ENCODE results near the gene MACC1.

The MACC1 gene, protein sequence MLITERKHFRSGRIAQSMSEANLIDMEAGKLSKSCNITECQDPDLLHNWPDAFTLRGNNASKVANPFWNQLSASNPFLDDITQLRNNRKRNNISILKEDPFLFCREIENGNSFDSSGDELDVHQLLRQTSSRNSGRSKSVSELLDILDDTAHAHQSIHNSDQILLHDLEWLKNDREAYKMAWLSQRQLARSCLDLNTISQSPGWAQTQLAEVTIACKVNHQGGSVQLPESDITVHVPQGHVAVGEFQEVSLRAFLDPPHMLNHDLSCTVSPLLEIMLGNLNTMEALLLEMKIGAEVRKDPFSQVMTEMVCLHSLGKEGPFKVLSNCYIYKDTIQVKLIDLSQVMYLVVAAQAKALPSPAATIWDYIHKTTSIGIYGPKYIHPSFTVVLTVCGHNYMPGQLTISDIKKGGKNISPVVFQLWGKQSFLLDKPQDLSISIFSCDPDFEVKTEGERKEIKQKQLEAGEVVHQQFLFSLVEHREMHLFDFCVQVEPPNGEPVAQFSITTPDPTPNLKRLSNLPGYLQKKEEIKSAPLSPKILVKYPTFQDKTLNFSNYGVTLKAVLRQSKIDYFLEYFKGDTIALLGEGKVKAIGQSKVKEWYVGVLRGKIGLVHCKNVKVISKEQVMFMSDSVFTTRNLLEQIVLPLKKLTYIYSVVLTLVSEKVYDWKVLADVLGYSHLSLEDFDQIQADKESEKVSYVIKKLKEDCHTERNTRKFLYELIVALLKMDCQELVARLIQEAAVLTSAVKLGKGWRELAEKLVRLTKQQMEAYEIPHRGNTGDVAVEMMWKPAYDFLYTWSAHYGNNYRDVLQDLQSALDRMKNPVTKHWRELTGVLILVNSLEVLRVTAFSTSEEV

DNA sequence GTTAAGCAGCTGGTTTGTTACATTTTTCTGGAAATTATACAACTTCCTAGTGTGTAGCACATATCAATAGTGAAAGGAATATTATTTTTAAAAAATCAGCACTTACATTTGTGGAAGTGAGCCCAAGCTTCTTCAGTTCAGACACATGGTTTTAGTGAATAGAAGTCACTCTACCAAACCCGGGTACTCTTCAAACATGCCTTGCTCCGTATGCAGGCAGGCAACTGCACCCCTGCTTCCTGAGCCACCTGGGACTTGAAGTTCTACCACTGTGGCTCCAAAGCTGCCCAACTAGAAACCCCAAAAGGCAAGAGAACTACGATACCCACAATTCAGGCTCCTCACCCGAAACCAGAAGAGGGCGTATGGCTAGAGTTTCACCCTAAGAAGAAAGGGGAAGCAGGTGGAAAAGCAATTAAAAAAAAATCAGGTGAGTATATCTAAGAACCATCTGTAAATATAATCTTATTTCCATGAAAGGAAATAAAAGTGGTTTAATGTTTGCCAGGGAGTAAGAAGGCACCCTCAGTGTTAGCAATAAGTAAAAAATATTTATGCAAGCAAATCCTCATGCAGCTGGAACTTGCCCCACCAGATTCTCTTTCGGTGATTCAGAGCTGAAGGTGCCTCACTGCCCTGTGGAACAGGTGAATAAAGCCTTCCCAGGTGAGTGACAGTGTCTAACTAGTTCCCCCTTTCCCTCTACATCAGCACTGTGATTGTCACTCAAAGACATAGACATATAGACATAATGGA lies at the start of gene MACC1:
MACC1 (minus strand) TSS at position 192 of the 756 bp plus-strand sequence. CDS start 55,522 bp downstream, outside the sequence.
- DNase-seq (ENCODE audit: low spot score), result peak; percentile 20

DNA sequence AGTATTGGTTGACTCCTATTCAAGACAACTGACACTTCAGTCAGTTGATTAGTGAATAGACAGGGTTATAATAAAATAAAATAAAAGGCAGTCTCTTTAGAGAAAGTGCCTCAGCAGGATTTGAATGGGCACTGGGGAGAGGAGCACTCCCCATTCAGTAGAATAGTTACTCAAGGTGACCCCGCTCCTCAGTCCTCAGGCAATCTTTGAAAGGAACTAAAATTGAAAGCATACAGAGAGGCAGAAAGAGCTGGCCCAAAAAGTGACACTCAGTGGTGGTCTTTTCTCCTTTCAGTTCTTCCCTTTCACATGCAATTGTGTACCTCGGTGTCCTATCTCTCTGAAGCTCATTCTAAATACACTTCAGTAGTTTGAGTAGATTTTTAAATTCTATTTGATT lies 47.4 kb upstream of the MACC1 start:
- DNase-seq (ENCODE audit: low spot score), result no peak

DNA sequence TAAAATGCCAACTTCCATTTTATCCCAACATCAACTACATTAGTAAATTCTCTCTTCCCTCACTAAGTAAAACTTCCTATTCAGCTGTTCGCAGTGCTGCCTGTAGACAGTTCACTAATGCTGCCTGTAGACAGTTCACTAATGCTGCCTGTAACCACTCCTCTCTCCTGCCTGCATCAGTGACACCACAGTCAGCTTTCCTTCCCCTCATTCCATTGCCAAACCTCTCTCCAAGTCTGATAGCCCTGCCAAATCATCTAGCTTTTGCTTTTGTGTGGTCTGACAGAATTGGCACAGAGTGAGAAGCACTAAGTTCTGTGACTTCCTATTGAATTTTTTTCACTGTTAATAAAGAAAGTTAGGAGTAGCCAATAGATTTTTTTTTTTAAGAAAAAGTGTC lies 43.0 kb upstream of the MACC1 start:
- peak; percentile 24 for DNase-seq (ENCODE audit: low spot score)

DNA sequence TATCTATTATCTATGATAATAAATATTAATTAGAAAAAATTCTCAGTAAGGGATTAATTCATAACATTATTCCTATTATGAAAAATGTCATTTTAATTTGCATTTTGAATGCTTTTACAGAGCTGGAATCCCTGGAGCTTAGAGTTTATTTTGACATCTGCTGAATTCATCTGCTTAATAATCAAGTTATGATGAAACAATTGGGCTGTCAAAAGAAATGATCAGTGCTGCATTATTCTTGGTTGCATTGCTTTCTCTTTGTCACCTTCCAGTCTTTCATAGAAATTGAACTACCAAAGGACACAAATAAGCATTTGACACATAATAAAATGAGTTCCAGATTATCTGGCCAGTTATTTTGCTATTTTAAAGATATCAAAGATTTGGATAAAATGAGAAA lies 40.0 kb upstream of the MACC1 start:
- DNase-seq (ENCODE audit: low spot score), result no peak

DNA sequence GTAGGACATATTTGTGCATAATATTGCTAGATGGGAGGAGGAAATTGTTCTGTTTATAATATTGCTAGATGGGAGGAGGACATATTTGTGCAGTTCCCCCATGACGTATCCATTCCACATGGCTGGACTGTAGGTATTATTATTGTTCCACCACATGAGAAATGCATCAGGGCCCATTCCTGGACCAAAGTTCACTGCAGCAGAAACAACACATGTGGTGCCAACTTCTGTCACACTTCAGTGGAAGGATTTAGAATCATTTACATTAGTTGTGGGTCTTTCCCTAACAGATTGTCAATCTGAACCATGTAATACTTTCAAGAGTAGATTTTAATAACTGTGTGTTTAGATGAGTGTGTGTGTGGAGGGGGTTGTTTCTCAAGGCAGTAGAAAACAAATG lies 32.7 kb upstream of the MACC1 start:
- no peak for DNase-seq (ENCODE audit: low spot score)

DNA sequence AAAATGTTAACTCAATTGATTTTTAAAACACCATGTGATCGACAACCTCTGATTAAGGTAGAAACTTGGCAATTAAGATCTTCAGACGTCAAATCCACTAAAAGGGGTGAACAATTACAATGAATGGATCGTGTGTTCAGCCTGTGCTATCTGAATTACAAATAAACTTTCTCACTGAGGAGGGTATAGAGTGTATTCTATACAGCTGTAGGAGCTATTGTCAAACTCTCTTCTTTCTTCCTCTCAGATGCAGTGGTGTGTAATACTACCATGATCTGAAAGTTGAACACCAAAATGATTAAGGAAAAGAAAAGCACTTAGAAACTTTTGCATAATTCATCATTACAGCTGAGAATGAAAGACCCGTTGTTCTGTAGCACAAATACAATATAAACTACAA lies 32.2 kb upstream of the MACC1 start:
- DNase-seq (ENCODE audit: low spot score), result peak; percentile 25

DNA sequence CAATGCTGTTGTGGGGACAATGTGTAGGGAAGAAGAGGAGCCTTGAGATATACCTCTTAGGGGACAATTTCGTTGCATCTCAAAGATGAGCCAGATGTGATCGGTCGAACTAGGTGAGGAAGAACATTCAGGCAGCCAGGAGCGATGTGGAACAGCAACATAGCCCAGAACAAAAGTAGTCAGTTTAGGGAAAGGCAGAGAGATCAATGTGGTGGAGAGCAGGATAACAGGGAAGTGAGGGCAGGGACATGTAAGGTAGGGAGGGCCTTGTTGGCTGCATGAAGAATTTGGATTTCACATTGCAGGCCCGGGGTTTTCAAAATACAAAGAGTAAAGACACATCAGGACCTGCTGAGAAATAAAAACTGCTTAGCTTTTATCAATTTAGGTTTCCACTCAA lies 29.1 kb upstream of the MACC1 start:
- DNase-seq (ENCODE audit: low spot score), result no peak

DNA sequence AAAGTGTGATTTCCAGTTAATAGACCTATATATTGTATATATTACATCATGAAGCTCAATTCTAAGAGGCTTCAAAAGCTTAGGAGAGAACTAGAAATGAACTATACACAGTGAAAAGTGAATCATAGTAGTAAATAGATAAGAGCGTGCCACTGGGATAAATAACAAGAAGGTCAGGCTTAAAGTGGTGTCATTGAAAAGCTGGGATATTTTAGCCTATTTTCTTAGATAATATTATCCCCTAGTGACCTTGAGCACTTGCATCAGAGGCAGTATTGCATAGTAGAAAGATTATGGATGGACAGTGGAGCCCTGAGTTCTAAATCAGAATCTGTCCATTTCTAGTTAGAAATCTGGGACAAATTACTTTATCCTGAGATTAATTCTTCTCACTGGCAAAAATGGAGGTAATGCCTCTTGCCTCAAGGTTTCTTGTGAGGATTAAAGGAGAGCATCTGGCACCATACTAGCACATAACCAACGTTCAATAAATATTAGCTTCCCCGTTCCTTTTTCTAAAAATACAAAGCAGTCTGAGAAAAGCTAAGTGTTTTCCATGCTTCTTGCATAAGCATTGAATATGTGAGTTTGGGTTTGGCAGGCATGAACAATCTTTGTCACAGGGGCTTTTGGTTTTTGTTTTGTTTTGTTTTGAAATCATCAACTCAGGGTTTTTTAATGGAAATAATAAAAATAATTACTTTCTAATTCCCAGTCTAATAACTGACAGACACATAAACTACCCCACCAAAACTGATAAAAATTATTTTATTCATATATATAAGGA lies 27.3 kb upstream of the MACC1 start:
- DNase-seq (ENCODE audit: low spot score), result no peak

DNA sequence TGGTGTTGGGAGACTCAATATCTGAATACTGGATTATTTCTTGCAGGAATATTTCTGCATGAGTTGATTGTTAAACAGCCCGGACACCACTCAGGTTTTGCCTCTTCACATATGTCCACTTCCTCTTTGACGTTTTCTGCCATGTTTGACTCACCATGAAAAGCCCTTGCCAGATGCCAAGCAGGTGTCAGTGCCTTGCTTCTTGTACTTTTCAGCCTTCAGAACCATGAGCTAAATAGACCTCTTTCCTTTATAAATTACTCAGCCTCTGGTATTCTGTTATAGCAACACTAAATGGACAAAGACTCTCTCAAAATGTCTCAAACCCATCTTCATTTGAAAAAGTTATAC lies 24.7 kb upstream of the MACC1 start:
- no peak for DNase-seq (ENCODE audit: low spot score)

DNA sequence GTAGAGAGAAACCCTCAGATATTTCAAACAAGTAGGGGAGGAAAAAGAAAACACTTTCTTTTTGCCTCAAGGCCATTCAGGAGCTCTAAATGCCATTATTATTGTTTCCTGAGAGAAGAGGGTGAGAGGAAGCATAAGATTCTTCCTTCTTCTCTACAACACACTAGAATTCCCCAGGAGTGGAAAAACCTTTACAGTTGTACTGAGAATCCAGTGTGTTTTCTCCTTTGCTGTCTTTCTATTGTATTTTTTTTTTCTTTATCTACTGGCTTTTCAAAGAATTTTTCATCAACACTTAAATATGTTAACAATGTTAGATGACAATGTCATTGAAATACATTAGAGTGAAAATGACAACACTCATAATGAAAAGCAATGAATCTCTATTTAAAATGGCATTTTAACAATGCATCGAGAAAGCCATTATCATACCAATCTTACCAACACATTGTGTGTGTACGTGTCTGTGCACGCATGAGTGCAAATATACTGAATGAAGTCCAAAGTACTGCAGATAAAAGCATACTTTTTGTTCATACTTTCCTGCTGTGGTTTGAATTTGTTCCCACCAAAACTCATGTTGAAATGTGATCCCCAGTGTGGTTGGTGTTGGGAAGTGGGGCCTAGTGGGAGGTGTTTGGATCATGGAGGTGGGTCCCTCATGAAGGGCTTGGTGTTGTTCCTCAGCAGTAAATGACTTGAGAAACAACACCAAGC lies 24.2 kb upstream of the MACC1 start:
- no peak for DNase-seq (ENCODE audit: low spot score)

DNA sequence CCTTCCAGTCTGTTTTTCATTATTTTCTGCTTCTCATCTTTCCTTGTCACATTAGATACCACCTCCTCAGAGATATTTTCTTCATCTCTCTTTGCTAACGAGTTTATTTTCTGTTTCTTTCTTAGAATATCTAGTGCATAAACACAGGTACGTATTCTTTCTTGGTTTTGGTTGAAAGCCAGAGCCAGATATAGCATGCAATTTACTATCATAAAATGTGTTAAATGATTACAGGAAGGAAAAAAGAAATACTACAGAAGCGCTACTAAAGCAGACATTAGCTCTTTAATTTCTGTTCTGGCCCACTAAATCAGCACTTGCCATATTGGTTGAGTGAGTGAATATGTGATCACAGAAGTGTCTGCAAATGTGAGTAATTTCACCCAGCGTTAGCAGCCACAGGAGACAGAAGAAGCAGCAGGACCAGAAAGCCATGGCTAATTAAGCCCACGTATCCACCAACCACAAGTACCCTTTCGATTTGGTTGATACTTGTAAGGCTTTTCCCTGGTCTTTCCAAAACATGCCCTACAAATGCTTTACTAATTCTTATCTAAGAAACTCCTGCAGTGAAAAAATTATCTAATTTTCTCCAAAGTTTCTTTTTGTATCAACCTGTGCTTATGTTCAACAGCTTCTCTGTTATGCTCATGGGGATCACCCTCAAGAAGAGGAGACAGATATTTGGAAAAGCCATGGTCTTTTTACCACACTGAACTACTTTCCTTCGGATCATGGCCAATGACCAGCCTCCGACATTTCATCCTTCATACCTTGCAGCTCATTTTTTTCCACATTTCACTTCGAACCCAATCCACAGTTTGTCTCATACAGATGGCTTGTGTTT lies 23.1 kb upstream of the MACC1 start:
- DNase-seq (ENCODE audit: low spot score), result no peak

DNA sequence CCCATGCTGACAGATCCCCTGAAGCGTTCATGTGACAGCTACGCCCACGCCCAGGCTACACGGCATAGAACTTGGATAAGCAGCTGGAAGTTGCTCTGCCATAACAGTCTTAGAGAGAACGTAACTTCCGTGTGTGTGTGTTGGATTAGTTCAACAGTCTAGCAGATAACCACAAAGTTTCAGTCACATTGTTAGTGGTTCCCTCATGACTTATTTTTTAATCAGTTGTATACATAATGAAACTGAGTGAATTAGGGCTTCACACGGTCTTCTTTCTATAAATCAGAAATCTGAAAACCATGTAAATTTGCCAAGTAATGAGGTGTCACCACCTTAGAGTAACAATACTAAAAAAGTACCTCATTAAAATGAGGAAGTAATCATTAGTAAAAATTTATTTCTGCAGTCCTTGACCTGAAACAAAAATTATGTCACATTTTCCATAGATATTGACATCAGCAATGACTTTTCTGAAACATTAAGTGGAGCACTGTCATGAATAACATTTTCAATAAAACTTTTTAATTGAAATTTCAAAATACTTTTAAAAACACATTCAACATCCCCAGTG lies 21.7 kb upstream of the MACC1 start:
- DNase-seq (ENCODE audit: low spot score), result peak; percentile 23

DNA sequence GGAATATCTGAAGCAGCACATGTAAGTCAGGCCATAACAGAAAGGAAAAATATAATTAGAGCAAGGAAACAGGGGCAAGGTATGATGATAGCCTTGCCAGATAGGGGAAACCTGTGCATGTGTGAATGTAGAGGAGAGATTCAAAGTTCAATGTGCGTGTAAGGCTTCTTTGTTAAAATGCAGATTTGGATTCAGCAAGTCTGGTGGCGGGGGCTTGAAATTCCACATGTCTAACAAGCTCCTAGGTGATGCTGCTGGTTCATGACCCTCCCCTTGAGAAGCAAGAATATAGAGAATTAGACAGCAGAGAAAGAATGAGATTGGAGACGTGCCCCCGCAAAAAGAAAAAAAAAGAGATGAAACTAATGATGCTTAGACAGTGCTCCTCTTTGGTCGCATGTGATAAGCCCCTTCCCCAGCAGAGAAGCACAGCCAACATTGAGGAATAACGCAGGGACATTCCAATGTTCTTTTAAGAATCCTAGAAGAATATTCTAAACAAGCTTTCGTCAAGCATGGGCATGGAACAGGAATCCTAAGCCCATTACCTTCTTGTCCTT lies 21.1 kb upstream of the MACC1 start:
- DNase-seq (ENCODE audit: low spot score), result no peak

DNA sequence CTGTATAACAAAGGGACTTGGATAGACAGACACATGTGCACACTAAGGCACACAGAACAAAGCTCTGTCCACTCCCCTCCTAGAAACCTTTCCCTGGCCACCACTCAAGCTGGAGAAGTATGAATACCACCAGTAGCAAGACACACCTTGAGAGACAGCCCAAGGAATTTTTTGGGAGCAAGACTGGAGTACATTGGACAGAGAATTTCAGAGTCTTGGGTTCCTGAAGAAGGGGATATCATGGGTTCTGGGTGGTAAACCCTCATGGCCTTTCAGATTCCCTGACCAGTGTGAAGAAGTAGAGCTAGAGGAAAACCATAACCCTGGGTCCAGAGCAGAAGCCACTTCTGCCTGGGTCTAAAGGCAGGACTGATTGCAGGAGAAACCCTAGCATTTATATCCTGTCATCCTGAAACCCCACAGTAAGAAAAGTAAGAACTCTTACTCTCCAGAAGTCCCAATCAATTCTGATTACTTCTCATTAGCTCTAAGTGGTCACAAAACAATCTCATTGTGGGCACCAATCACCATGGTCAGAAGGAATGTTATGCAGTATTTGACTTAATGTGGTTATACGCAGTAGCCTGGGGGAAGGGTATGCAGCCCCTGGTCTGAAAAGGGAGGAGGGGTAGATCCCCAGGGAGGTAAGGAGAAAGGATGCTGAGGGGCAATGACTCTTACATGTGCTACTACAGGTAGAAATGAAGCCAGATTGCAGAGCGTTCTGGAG lies 20.4 kb upstream of the MACC1 start:
- no peak for DNase-seq (ENCODE audit: low spot score)

DNA sequence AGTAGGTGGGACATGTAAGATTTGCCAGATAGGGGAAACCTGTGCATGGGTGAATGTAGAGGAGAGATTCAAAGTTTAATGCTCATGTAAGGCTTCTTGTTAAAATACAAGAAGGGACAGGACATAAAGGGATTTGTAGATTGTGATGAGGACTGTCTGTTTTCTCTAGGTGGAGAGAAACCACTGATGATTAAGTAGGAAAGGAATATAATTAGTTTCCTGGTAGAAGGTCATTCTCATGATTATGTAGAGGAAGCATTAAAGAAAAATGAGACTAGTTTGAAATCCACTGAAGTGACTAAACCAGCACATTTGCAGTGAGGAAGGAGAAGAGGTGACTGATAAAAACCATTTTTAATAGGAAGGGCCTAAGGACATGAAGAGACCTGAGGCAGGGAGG lies 19.6 kb upstream of the MACC1 start:
- no peak for DNase-seq (ENCODE audit: low spot score)

DNA sequence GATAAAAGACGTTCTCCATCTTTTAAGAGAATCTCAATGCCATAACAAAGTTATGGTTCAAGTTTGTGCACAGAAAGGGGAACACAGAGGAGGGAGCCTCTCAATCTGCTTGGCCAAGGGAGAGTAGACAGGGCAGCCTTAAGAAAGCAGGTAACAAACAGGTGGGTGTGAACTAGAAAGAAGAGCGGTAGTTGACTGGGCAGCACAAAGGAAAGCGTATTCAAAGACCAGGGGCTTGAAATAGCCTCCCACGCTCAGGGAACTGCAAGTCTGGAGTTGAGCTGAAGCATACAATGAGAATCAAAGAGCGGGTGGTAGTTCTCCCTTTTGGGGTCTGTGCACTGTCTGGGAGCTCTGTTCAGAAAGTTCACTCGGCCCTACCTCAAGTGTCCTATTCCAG lies 18.9 kb upstream of the MACC1 start:
- no peak for DNase-seq (ENCODE audit: low spot score)

DNA sequence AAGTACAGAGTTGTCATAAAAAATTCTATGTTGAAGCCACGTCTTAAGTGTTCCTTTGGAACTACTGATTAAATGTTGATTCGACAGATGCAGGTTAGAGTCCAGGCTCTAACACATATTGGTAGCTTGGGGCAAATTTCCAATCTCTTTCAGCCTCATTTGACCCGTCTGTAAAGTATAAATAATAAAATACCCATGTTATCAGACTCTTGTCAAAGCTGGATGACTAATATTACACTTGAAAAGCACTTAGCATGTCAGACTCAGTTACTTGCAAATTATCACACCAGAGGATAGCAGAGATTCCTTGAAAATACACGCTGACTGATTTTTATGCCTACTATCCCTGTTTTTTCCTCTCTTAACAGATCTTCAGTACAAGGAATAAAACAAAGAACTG lies 18.1 kb upstream of the MACC1 start:
- no peak for DNase-seq (ENCODE audit: low spot score)

DNA sequence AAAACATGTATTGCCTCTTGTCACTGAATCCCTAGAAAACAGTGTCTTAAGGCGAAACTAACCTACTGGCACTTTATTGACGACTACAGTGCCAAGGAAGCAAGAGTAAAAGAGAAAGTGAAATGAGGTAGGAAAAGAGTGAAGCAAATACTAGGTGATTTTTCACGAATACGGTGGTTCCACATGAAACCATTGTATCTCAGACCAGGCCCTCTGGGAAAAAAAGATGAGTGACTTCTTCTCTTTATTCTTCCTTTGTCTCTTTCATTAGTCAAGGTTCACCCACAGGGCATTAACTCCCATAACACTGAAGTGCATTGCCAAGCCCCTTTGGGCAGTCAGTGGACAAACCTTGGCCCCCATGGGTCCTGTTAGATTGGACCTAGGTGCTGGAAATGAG lies 16.2 kb upstream of the MACC1 start:
- no peak for DNase-seq (ENCODE audit: low spot score)

DNA sequence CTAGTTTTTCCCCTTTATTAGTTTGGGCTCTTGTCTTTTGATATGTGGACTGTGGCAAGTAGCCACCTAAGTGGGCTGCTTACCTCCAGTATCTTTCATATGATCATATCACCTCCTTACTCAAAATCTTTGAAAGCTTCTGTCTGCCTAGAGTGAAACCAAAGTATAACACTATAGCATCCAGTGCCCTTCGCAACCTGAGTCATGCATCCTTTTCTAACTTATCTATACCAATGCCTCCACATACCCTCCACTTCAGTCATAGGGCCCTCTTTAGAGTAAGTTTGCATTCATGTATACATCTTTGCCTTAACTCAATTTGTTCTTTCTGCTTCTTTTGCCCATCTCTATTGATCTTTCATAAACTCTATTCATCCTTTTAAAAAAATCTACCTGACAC lies 15.7 kb upstream of the MACC1 start:
- DNase-seq (ENCODE audit: low spot score), result no peak
